ENCODE results near the gene TMEM95.
A peak's percentile ranks its signal among the peaks of the same experiment; 100 is the strongest.

The TMEM95 gene

GRCh38 chr17:7379134-7379533, 24.2 kb downstream of the TMEM95 start:
- no peak for DNase-seq (ENCODE audit: low spot score)

GRCh38 chr17:7380321-7380720, 25.4 kb downstream of the TMEM95 start:
- DNase-seq (ENCODE audit: low spot score): no peak

- DNase-seq (ENCODE audit: low spot score): peak; percentile 74
These were observed 26.1 kb downstream of the TMEM95 start, which contains the start of gene TNK1 for GRCh38 chr17:7380855-7381683. TSS of gene TNK1 (plus strand) at chr17:7381089. CDS start at chr17:7382927, 1,838 bp downstream.

- no peak for DNase-seq (ENCODE audit: low spot score)
These were observed 27.9 kb downstream of the TMEM95 start for GRCh38 chr17:7382901-7383300.

GRCh38 chr17:7383371-7383741, 28.4 kb downstream of the TMEM95 start:
- DNase-seq (ENCODE audit: low spot score): no peak

GRCh38 chr17:7383742-7384488, 29.0 kb downstream of the TMEM95 start:
- no peak for DNase-seq (ENCODE audit: low spot score)

- DNase-seq (ENCODE audit: low spot score): peak; percentile 8
These were observed 29.6 kb downstream of the TMEM95 start for GRCh38 chr17:7384489-7385081.

GRCh38 chr17:7388856-7389255, 33.9 kb downstream of the TMEM95 start:
- no peak for DNase-seq (ENCODE audit: low spot score)

- no peak for DNase-seq (ENCODE audit: low spot score)
These were observed 35.3 kb downstream of the TMEM95 start for GRCh38 chr17:7389924-7390910.

GRCh38 chr17:7391307-7391706, 36.4 kb downstream of the TMEM95 start:
- DNase-seq (ENCODE audit: low spot score): no peak

- no peak for DNase-seq (ENCODE audit: low spot score)
These were observed 38.0 kb downstream of the TMEM95 start for GRCh38 chr17:7392696-7393612.

GRCh38 chr17:7393613-7394451, 38.9 kb downstream of the TMEM95 start:
- peak; percentile 66 for DNase-seq (ENCODE audit: low spot score)

- DNase-seq (ENCODE audit: low spot score): peak; percentile 89
These were observed 39.7 kb downstream of the TMEM95 start, which contains the start of gene PLSCR3 for GRCh38 chr17:7394452-7395191. TSS of gene PLSCR3 (minus strand) at chr17:7394525. CDS start at chr17:7394110, 415 bp downstream.

- no peak for DNase-seq (ENCODE audit: low spot score)
These were observed 41.2 kb downstream of the TMEM95 start for GRCh38 chr17:7396147-7396546.

GRCh38 chr17:7398612-7399011, 43.7 kb downstream of the TMEM95 start:
- no peak for DNase-seq (ENCODE audit: low spot score)

- DNase-seq (ENCODE audit: low spot score): peak; percentile 51
These were observed 48.2 kb downstream of the TMEM95 start for GRCh38 chr17:7403043-7403726.

GRCh38 chr17:7403727-7403976, 48.7 kb downstream of the TMEM95 start:
- DNase-seq (ENCODE audit: low spot score): no peak

GRCh38 chr17:7403977-7404736, 49.2 kb downstream of the TMEM95 start, which contains the start of gene TMEM256:
TSS of gene TMEM256 (minus strand) at chr17:7404097. CDS start at chr17:7404084, 13 bp downstream.
- DNase-seq (ENCODE audit: low spot score): peak; percentile 85
